Stimulated activated CD4-positive, alpha-beta T cell treated with anti-CD3 and anti-CD28 coated beads, Interleukin-2, amount 100 ng/mL, for 48 hours (primary cell): ENCODE data around the gene TENM3.

ENCODE experiments used
- DNase-seq, 2 donors: peaks; one replicate each; pipeline ENCODE4 v3.0.0-alpha.2; 2020

TENM3 gene

DNA sequence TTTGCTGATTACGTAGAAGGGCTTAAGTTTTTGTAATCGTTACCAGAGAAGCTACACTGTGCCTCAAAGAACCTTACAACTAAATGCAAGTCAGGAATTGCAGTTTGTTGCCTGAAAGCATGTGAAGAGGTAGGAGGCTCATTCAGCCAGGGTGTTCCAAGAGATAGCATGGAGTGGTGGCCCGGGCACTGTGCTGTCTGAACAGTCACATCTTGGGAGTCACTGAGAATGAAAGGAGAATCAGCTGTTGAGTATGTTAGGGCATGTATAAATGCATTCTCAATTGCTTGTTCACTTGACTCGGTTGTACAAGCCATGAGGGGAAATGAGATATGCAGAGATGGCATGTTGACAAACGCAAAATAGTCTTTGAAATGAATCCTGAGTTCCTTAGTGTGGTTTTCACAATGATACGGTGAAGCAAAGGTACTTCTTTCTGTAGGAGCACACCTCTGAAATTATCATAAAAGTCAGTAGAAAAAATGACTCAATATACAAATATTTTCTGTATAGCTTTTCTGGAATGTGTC lies 513.0 kb downstream of the TENM3 start:
- no peak for DNase-seq

DNA sequence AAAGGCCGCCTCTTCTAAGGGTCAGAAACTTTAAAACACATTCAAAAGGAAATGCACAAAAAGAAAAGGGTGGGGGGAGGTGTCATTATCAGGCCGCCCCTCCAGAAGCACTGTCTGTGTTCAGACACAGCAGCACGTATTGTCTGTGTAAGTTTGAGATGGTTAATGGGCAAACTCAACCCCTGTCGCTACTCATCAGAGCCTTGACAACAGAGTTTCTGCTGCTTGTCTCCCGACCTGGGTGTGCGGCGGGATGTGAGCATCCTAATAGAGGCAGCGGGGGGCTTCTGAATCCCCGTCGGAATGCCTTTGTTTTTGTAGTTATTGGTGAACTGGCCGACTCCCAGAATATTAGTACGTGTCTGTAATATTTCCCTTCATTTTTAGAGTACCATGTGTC lies 515.1 kb downstream of the TENM3 start:
- DNase-seq = no peak

DNA sequence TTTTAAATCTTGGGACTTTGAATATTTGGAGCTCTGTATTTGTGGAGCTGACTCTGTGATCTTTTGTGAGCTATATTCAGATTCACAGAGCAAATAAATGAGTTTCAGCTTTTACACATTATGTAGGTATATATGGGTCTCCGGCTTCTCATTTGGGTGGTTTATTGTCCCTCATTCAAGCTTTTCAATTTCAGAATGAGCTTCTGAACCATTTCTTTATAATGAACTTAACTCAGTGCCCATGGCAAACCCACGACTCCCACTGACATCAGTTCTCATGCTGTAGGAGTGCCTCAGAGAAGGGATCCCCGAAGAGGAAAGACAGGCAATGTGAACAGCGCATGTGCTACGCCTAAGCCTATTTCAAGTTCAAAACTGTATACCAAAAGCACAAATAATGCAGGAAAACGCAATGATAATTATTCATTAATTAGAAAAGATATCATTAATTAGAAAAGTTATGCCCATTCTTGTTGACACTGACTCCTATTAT lies 517.4 kb downstream of the TENM3 start:
- no peak for DNase-seq

DNA sequence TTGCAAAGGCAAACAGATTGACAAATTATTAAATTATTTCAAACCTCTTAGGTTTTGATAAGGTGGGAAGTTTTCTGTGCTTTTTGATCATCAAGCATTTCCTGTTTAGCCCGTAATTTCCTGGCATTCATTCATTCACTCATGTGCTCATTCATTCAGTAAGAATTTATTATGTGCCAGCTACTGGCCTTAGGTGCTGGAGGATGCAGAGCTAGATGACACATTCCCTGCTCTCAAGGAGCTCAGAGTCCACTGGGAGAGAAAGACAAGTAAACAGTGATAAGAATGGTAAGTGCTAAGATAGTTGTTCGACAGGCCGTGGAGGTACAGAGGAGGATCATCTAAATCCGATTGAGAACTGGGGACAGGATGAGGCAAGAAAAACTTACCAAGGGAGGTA lies 520.9 kb downstream of the TENM3 start:
- no peak for DNase-seq

DNA sequence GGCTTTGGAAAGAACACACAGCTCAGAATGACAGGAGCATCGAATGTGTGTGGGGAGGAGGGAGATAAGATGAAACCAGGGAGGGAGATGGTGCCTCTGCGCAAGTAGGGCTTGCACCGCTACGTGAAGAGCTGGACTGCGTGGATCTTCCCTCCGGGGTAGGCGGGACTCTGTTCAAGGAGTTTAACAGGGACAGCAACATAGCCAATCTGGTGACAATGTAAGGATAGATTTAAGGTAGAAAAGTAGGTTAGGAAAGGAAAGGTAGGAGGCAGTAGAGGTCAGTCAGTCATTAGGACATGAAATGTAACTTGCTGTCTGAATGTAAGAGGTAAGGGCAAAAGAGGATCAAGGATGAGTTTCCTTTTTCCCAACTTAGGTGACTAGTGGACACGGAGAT lies 521.4 kb downstream of the TENM3 start:
- DNase-seq = no peak

DNA sequence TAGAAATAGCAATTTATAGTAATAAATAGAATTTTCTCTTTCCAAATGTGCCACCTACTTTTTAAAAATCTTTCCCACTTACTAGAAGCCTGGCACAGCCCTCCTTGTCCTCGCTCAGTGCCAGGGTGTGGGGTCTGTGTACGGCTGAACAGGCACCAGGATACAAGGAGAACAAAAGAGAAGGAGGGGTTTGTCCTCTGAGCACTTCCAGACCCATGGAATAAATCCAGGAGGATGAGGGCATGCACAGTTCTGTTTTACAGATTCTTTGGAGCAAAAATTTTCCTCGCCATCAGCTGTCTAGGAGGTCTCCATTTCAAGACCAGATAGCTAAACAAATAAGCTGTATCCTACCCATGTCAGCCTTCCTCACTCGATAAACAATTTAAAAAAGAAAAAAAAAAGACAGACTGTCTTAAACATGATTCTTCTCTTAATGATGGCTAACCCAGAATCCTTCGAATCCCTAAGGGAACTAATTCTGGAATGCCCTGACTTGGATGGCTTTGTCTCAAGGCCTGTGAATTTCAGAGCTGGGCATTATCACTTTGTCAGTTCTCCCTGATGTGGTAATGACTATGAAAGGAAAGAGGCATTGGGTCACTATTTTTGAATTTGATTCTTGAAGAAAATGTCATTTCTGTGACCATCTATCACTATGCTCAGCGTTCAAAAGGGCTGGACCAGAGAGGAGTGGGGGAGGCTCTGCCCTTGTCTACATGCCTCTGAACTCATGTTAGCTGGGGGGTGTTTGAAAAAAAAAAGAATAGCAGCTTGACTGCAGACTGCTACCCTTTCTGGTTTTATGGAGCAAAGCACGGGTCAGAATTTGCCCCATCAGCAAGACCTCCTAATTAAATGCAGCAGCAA lies 523.0 kb downstream of the TENM3 start:
- DNase-seq = no peak

DNA sequence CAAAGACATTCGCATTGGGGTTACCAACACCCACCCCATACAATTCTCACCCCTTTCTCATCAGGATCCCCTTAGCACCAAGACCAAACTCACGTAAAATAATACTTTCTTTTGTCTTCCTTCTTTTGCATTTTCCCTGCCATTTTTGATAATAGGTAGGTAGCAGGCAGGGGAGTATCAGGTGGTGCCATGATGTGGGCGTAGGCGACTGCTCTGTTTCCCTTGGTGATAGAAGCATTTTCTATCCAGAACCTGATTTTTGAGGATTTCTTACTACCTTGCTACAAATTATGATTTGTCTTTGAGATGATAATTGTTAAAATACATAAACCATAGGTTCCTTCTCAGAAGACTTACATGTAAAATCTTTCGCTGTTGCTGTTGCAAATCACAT lies 523.7 kb downstream of the TENM3 start:
- DNase-seq = no peak

DNA sequence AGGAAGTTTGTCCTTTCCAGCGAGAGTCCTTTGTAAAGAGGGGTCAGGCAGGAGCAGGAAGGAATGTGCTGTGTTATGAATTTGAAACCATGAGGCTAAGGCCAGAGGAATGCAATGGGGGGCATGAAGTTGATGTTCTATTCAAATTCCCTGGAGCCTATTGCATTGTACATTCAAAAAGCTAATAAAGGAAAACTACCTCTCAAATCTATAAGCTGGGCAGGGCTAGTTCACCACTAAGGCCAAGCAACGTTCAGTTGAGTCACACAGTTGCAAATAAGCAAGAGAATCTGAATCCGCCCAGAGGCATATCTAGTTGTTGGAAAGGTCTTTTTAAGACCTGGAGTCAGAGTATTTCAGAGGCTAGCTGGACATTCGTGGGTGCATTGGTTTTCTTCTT lies 525.6 kb downstream of the TENM3 start:
- no peak for DNase-seq

DNA sequence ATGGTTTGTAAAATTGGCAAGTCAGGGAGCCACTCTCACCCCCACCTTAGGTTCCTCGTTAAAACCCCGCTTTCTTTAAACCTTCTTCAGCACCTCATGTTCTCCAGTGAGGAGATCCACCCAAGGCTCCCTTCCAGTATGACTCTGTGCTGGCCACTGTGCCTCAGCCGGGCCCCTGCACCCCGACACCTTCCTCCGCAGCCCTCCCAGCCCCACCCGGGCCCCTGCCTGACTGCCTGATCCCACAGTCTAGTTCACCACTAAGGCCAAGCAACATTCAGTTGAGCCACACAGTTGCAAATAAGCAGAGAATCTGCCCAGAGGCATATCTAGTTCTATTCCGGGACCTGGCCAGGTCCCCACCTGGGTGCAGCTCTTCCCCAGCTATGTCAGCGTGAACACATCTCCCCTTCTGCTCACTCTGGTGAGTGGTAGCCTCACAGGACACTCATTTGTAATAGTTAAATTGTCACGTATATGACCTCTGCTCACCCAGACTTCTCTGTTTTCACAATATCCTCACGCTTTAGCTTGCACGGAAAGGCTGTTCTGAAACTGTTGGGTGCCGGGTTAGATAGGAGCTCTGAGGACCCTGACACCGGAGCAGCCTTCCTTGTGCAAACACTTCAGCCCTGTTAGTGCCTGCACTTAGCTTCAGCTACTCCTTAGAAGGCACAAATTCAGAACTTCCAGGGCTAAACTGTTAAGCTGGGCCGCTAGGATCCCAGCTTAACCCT lies 527.2 kb downstream of the TENM3 start:
- no peak for DNase-seq

DNA sequence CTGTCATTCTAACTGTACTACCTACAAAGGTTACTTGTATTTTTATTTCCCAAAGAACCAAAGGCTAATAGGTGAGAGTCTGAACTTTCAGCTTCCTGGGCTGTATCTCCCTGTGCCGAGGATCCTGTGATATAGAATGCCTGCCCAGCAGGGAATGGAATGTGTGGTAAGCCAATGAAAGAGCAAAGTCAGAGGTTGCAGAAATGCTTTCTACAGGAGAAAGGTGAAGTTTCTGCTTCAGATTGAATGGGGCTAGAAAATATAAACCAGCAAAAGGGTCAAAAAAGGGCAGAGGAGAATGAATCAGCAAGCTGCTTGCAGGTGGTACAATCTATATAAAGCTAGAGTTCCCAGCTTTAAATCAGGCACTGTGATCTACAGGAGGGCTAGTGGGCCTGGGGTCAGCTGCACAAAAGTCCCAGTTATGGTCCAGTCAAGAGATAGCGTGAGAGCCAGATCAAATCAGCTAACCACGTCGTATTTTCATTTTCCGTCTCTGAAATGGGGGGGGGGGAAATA lies 527.9 kb downstream of the TENM3 start:
- DNase-seq = no peak

DNA sequence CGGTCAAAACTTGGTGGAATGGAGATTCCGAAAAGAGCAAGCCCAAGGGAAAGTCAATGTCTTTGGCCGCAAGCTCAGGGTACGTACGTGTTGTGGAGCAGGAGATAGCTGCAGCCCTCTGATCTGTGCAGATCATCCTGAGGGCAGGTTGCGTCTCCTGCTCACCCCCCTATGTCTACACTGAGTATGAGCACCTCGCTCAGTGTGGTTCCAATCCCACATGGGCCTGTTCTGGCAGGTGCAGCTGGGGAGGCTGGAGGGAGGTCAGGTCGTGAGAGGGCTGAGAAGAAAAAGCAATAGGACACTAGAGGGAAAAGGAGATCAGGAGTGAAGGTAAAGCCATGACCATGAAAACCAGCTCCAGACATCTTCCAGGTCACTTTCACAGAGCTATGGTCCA lies 531.9 kb downstream of the TENM3 start:
- no peak for DNase-seq

DNA sequence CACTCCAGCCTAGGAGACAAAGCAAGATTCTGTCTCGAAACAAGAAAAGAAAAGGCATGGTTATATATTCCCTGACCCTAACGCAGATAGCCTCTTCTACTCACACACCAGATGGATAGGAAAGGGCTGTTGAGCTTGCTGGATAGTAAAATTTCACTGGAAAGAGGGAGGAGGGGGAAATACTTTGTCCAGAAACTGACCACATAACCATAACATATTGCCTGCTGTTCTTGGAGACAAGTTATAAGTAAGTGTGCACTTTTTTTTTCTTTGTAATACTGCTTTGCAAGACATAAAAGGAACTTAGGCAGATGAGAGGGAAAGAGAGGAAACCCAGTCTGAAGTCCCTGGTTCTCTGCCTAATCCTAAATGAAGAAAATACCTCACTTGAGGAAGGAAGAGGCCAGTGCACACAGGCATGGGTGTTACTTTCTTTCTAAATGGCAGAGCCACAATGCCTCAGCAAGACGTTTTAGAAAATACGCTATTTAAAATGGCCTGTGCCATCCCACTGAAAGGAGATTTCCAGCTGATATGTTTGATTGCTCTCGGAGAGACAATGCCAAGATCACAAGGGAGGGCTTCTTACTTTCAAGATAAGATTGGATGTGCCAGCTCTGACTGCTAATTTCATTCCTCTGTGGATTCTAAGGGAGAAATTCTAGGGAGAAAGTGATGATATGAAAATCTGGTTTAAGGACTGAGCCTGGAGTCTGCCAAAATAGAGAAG lies 533.3 kb downstream of the TENM3 start:
- DNase-seq = no peak

DNA sequence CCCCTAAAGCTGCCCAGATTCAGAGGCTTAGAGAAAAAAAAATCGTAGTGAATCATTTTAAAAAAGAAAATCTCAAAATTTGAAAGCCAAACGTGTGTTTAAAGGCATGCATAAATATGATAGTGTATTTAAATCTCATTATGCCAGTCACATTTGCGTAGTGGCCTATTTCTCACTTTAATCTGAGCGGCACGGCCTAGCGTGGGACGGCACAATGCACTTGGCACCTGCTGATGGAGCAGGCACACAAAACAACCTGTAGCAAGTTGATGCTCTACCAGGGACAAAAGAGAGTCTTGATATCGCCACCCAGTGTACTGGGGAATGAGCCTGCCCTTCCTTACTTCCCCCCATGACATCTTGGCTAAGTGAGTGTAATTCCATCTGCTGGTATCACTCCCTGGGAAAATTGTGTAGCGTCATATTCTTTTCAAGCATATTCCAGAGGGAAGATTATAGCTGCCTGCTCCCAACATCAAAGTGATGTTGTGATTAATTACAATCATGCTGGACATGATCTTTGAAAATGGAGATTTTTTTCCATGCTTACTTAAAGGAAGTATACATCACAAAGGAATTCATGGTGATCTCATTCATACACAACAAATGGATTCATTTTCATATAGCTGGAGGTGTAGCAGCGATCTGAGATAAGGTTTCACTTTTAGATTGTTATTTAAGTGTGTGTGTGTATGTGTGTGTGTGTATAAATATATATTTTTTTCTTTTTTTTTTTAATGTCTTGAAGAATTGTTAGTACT lies 535.2 kb downstream of the TENM3 start:
- DNase-seq = no peak

DNA sequence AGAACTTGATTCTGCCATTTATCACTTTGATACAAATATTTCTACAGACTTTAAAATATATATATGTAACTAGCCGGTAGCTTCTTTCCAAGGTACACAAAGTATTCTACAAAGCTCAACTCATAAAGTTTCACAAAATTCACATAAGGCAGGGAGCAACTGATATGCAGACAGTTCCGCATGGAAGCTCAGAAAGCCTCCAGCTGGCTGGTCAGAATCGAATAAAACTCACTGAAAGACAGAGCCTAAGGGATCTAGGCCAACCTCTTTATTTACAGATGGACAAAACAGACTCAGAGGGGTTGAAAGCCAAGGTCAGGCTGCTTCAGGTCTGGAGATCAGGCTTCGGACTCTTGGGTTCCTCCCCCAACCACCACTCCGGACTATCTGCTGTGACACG lies 543.8 kb downstream of the TENM3 start:
- no peak for DNase-seq

DNA sequence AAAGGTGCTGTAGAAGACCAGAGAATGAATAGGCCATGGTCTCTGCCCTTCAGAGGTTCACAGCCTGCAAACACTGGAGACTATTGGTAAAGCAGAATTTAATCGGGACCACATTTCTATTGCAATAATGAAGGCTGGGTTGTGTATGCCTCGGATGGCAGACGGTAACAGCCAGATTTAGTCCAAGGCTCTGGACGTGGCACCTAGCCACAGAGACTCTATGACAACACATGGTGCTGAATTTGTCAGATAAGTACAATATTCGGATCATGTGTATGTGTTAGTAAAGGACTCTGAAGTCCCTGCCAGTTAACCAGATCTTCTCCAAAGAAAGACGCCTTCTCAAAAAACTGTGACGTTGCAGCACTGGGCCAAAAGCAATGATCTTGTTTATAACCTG lies 545.0 kb downstream of the TENM3 start:
- no peak for DNase-seq

DNA sequence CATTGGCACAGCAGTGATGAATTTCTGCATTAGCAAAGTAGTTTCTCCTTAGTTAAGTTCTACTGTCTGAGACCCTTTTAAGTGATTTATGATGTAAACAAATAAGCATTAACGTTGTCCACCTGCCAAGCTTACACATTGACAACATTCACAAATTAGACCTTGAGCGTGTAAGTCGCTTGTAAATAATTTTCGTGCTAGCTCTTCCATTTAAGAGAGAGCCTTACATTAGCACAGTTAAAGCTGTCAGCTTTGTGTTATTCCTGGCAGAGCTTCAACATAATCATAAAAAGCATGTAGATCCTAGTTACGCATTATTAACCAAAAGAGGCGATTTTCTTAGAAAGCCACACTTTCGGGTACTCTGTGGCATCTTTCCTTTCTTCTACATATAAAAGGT lies 546.3 kb downstream of the TENM3 start:
- no peak for DNase-seq

DNA sequence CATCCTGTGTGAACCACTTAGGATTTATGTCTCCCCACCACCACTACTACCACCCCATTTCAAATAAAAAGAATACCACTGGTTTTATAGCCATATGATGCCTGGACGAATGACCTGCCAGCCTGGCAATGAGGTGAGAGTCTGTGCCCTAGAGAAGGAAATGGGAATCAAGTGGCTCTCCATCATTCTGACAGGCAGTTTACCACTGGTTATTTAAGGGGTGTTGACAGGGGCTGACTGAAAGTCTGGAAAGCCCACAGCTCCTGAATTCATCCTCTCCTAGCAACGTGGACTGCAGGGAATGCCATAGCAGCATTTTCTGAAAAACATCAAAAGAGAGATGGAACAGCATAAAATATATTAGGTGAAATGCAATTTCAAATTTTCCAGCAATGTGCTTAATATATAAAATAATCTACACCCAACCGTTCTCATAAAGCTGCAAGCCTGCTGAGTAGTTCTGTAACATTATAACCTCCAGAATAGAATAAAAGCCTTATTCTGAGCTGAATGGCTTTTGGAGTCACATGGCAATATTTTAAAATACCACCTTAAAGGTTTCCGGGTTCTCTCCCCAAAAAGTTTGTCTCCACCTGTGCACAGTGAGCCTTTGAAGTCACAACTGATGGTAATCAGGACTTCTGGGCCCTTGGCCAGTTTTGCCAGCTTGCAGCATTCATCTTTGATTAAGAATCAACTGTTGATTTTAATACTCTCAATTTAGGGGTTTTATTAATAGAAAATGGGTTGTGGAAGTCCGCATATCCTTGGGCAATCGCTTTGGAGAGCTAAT lies 552.4 kb downstream of the TENM3 start:
- DNase-seq = no peak

DNA sequence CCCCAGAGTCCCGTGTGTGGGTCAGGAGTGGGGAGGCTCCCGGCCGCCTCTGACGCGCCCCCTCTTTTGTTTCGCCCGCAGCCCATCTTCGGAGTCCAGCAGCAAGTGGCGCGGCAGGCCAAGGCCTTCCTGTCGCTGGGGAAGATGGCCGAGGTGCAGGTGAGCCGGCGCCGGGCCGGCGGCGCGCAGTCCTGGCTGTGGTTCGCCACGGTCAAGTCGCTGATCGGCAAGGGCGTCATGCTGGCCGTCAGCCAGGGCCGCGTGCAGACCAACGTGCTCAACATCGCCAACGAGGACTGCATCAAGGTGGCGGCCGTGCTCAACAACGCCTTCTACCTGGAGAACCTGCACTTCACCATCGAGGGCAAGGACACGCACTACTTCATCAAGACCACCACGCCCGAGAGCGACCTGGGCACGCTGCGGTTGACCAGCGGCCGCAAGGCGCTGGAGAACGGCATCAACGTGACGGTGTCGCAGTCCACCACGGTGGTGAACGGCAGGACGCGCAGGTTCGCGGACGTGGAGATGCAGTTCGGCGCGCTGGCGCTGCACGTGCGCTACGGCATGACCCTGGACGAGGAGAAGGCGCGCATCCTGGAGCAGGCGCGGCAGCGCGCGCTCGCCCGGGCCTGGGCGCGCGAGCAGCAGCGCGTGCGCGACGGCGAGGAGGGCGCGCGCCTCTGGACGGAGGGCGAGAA lies 556.5 kb downstream of the TENM3 start:
- DNase-seq = no peak

DNA sequence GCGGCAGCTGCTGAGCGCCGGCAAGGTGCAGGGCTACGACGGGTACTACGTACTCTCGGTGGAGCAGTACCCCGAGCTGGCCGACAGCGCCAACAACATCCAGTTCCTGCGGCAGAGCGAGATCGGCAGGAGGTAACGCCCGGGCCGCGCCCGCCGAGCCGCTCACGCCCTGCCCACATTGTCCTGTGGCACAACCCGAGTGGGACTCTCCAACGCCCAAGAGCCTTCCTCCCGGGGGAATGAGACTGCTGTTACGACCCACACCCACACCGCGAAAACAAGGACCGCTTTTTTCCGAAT lies 557.0 kb downstream of the TENM3 start:
- no peak for DNase-seq

DNA sequence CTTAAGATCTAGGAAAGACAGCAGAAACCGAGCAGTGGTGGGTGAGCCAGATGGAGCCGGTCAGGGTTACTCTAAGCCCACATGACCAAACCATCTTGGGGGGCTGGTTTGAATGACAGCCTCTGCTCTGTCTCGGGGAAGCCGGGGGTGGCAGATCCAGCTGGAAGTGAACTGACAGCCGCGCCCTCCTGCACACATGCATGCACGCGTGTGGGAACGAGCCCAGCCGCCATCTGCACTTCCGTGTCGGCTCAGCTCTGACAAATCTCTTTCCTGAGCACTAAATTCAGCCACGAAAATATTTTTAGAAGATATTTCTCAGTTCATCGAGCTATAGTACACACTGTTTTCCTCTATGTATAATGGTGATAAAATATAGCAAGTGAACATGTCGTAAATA lies 558.4 kb downstream of the TENM3 start:
- no peak for DNase-seq

DNA sequence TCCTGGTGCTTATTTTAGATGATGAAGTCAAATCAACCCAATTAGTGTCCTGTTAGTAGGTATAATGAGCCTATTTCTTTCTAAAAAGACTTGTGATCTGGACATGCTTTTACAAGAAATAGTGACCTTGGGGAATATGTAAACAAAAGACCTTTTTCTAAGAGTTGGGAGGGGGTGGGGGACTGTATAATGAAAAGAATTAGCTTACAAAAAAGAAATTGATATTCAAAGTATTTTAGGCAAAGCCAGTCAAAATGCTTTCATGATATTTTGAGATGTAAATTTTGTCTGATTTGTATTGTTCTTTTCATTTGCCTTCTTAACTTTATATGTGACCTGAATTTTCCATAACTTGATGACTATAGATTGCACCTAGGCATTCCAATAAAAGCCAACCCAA lies 559.4 kb downstream of the TENM3 start:
- DNase-seq = no peak
